ENCODE data around the gene OAT. TPM values are rescaled to one million over a fixed set of nuclear protein-coding genes. Genes with fewer than 3 reads are reported as not detected.

The OAT gene
- total RNA-seq, 1 experiment from 2014 or later = 99.4 TPM

DNA sequence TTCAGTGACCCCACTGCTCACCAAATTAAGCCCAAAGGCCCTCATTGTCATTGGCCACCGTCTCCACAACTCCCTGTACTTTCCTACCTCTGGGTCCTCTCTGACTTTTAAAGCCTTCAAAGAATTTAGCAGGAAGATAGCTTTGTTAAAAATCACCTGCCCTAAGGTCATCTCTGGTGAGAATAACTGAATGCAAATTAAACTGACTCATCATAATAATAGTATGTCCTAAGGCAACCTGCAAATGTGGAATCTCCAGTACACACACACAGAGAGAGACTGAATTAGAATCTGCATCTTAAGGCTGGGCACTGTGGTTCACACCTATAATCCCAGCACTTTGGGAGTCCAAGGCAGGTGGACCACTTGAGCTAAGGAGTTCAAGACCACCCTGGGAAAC is 24.1 kb downstream of the OAT start:
- Histone ChIP-seq H3K27me3 (no peaks in the 10 kb centered on the region), H3K36me3 (peaks cover 10% of the 10 kb centered on the region), H3K9me3 (replicated peaks) (no peaks in the 10 kb centered on the region), H3K27ac (no peak overlapping the region), H3K4me1 (no peaks in the 10 kb centered on the region), H3K4me3 (no peak overlapping the region)
- DNase-seq = no peak

DNA sequence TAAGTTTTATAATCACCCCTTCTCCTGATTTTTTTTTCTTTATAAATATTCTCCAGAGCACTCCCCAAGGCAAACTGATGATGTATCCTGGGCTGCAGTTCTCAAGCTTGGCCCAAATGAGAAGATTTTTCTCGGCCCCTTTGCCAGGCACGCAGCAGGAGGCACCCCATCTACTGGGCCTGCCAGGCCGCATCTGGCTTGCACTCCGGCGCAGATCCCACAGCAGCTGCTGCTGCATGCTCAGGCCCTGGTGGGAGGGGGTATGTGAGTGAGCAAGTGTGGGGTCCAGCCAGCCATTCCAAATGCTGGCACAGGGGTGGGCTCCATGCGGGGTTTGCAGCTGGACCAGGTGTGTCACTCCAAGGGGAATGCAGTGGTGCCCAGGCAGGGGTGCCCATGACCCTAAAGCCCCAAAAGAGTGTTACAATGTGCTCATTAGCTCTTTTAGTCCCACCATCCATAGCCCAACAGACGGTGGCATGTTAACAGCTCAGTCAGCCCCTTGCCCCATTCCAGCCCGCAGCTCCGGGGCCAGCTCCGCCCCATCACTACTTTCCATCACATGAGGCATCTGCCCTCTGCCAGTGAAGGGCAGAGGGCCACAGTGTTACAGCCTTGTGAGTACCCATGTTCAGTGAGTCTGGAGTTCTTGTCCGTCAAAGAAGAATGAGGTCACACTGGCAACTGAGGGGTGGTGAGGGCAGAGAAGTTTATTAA is 25.9 kb downstream of the OAT start:
- no peak for DNase-seq

DNA sequence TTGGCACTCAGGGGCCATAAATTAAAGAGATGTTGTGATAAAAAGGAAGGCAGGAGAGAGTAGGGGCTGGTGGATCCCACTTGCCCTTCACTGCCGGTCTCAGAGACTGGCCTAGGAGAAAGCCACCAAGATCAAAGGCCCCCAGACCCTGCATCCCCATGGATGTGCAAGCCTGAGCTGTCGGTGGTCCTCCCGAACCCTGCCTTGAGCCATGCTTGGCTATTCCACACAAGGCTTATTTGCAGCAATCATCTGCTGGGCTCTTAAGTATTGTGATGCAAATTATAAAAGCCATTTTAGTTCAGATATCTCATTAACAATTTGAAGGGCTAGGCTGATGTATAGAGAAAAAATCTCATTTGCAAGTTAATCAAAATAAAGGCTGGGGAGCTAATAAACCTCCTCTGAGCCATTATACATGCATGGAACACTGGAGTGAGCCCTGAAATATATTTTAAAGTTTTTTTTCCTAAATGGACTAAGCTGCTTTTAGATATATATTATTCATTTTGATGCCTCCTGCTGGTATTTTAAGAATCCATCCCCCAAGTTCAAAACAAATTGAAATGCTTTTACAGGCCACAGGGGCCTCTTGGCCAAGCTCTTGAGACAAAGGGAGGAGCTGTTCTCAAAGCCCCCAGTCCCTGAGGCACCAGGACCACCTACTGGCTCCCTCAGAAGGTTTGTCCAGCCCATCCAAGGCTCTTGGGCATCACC is 28.1 kb downstream of the OAT start:
- H3K9me3 ChIP-seq (replicated peaks) = no peaks in the 10 kb centered on the region
- no peak overlapping the region for H3K27ac ChIP-seq
- no peak for DNase-seq
- H3K4me1 ChIP-seq = no peaks in the 10 kb centered on the region; the same call in 1 of the 2 replicates
- no peaks in the 10 kb centered on the region for H3K36me3 ChIP-seq
- H3K4me3 ChIP-seq = no peak overlapping the region
- no peaks in the 10 kb centered on the region for H3K27me3 ChIP-seq

More for the DNA sequence above, 25.9 kb downstream of the OAT start:
- no peaks in the 10 kb centered on the region for H3K9me3 ChIP-seq (replicated peaks)
- H3K4me3 ChIP-seq = no peak overlapping the region
- no peaks in the 10 kb centered on the region; the same call in 1 of the 2 replicates for H3K4me1 ChIP-seq
- no peaks in the 10 kb centered on the region for H3K27me3 ChIP-seq
- H3K27ac ChIP-seq = no peak overlapping the region
- H3K36me3 ChIP-seq = peaks cover 10% of the 10 kb centered on the region

DNA sequence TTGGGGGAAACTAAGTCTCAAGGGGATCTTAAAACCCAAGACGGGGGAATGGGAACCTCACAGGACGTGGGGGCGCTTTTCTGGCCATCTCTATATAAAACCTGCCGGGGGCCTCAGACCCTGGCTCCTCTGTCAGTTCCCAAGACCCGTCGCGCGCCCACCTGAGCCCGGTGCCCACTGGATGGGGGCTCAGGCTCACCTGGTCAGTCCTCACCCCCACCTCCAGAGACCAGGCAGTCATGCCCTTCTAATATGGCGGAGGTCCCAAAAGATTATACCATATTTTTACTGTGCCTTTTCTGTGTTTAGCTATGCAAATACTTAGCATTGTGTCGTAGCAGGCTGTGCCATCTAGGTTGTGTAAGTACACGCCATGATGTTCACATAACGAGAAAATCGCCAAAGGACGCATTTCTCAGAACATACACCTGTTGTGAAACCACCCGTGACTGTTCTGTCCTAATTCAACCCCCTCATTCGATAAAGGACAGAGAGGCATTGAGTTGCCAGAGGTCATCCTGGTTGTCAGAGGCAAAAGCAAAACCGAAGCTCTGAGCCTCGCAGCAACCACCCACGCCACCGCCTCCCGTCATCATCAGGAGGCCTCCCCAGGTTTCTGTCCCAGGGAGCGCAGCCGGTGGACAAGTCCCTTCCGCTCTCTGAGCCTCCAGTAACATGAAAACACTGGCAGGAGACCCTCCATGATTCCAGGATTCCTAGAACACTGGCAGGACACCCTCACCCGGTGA is 28.9 kb downstream of the OAT start:
- DNase-seq = no peak
- Histone ChIP-seq H3K36me3 (no peaks in the 10 kb centered on the region), H3K4me1 (no peaks in the 10 kb centered on the region; the same call in 1 of the 2 replicates), H3K27ac (no peak overlapping the region), H3K27me3 (no peaks in the 10 kb centered on the region), H3K4me3 (no peak overlapping the region), H3K9me3 (replicated peaks) (no peaks in the 10 kb centered on the region)

DNA sequence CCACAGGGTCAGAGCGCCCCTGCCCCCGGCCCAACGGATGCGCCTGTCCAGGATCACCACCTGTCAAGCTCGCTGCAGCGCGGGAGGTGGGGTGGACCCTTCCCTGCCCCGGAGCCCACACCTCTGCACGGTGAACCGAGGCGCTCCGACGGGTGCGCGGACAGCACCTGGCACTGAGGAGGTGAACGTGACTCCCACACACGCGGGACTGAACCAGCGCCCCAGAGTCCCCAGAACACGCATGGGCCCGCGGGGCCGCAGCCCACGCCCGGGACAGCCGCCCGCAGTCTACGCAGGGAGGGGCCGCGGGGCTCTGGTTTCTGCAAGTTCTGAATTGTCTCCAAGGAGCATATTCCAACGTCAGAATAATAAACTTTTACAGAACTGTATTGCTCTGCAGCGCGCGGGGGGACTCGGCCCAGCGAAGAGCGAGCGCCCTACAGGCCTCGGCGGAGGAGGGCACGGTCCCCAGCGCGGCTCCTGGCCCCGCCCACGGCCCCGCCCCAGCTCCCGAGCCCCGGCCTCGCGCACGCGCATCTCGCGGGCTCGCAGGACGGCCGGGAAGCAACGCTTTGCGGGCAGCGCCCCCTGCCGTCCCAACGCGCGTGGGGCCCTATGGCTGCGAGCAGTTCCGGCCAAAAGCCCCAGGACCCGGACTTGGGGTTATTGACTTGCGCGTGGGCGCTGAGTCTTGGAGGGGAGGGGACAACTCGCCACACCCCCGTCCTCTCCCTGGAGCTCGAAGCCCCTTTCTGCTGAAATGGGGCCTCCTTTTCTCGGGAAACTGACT is 29.7 kb downstream of the OAT start:
- H3K27ac ChIP-seq = no peak overlapping the region
- no peaks in the 10 kb centered on the region for H3K9me3 ChIP-seq (replicated peaks)
- H3K36me3 ChIP-seq = no peaks in the 10 kb centered on the region
- H3K4me1 ChIP-seq = no peaks in the 10 kb centered on the region; the same call in 1 of the 2 replicates
- no peaks in the 10 kb centered on the region for H3K27me3 ChIP-seq
- peak overlapping the region; percentile 44 for H3K4me3 ChIP-seq
- DNase-seq = peak; percentile 74 to 88

DNA sequence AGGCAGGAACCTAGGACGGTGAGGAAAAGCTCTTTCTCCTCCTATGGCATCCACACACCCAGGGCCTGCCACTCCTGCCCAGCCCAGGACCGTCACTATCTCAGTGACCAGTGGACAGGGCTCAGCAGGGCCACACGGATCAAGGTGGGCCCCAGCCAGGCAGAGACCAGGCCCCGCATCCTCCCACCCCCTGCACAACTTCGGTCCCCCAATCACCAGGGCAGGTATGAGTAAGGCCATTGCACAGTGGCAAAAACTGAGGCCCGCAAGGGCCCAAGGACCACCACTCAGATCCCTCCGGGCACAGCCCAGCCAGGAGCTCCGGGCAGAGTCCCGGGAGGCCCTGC is 30.3 kb downstream of the OAT start:
- DNase-seq = no peak
- no peaks in the 10 kb centered on the region for H3K36me3 ChIP-seq
- no peaks in the 10 kb centered on the region for H3K9me3 ChIP-seq (replicated peaks)
- H3K4me1 ChIP-seq = no peaks in the 10 kb centered on the region; the same call in 1 of the 2 replicates
- no peak overlapping the region for H3K4me3 ChIP-seq
- H3K27ac ChIP-seq = no peak overlapping the region
- H3K27me3 ChIP-seq = no peaks in the 10 kb centered on the region

DNA sequence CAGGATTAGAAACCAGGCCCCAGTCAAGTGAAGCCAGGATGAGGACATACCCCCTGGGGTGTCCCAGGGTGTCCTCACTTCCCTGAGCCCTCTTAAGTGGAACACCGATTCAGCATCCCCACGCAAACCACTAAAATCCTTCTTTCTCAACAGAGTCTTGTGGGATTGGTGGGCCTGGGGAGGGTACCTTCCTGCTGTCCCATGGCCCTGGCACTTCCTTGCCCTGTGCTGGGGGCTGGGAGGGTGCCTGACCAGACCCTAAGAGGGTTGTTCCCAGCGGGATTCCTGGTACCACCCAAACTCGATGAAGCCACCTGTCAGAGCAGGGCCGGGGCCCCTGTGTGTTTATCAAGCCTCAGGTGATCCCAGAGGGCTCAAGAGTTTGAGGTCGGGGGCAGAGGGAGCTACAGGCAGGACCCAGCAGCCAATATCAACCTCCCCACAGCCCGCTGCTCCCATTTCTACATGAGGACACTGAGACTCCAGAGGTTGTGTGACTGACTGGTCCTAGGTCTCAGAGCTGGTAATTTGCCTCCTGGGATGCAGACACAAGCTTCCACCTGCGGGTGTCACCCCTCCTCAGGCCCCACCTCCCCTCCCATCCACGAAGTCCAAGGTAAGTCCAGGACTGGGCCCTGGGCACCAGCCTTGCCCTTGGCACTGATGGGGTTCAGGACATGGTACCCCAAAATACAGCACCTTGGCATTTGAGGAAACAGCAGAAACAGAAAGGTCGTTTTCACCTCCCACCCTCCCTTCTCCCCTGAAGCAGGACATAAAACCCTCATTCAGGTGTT is 31.4 kb downstream of the OAT start:
- H3K9me3 ChIP-seq (replicated peaks) = no peaks in the 10 kb centered on the region
- no peaks in the 10 kb centered on the region for H3K27me3 ChIP-seq
- no peak for DNase-seq
- no peak overlapping the region for H3K27ac ChIP-seq
- H3K36me3 ChIP-seq = no peaks in the 10 kb centered on the region
- H3K4me3 ChIP-seq = no peak overlapping the region
- H3K4me1 ChIP-seq = no peaks in the 10 kb centered on the region; the same call in 1 of the 2 replicates

DNA sequence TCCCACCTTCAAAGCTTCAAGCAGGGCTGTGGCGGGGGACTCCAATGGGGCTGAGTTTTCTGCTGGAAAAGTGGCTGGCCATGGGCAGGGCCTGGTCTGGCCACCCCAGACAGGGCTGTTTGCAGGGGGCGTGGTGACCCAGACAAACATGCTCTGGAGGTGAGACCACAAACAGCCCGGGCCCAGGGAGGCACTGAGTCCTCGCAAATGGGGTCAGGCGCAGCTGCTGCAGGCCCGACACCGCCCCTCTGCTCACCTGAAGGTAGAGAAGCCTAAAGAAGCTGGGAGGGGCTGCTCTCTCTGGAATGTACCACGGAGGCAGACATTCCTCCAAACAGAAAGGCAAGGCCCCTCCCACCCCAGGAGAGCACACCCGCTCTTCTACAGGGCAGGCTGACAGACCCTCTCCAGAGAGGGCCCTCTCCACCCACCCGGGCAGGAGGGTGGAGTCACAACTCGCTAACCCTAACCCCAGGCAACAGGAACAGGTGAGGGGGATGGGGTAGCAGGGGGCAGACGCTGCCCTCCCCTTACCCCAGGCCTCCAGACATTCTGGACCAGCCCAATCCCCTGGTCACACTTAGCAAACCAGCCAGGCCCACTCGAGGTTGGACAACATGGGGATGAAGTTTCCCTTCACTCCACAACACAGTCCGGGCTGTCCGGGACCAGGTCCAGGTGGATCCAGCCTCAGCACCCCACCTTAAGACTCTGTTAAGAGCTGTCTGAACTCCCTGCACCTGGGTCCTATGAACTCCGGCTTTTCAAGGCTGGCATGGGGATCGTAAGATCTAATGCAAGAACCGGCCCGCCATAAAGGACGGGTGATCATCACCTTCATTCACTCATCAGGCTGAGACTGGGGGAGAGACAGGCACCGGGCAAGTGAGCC is 32.3 kb downstream of the OAT start:
- Histone ChIP-seq H3K27me3 (no peaks in the 10 kb centered on the region), H3K4me1 (no peaks in the 10 kb centered on the region; the same call in 1 of the 2 replicates), H3K4me3 (no peak overlapping the region), H3K9me3 (replicated peaks) (no peaks in the 10 kb centered on the region), H3K27ac (no peak overlapping the region), H3K36me3 (no peaks in the 10 kb centered on the region)
- no peak for DNase-seq

DNA sequence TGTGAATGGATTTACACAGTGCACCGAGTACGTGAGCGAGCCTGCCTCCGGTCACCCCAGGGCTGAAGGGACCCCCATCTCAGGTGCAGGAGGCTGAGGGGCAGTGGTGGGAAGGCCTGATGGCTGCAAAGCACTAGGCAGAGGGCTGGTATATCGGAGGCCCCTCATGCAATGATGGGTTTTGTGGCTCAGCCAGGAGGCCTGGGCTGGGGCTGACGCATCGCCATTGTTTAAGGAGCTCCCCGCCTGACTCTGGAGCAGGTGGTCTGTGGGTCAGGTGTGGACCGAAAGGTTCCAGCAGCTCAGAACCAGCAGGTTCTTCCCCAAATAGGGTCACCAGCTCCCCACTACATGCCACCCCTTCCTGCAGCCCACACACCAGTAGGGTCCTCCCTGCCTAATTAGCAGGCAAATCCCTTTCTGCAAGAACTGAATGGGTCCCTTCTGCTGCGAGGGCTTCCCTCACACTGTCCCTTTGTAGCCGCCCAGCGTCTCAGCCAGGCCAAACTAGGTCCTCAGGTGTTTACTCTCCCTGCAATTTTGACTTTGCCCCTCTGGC is 33.0 kb downstream of the OAT start:
- H3K9me3 ChIP-seq (replicated peaks) = no peaks in the 10 kb centered on the region
- H3K4me3 ChIP-seq = no peak overlapping the region
- no peak for DNase-seq
- H3K36me3 ChIP-seq = no peaks in the 10 kb centered on the region
- H3K4me1 ChIP-seq = no peaks in the 10 kb centered on the region; the same call in 1 of the 2 replicates
- H3K27me3 ChIP-seq = no peaks in the 10 kb centered on the region; the same call in 1 of the 2 replicates
- no peak overlapping the region for H3K27ac ChIP-seq

DNA sequence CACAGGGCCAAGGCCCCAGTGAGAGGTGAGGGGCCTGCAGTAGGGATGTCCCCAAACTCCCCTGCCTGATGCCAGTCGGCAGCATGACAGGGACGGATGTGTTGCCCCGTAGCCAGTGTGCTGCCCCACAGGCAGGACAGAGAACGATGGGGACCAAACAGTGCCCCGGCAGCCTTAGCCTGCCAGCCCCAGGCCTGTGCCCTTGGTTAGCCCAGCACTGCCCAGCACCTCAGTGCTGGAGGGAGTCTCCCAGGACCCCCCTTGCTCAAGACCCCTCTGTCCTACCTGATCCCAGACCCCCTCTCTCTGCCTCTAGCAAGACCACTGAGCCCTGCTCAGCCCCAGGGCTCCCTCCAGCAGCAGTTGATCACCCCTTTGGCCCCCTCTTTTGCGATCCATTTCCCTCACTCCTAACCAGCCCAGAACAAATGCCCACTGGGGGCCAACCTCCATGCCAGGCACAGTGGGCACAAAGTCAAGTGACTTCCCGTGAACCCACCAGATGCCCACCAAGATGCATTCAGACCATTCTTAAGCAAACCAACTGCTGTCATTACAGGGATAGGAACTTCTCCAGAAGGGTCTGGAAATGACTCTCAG is 34.0 kb downstream of the OAT start:
- DNase-seq = no peak
- H3K27ac ChIP-seq = no peak overlapping the region
- no peak overlapping the region for H3K4me3 ChIP-seq
- no peaks in the 10 kb centered on the region; the same call in 1 of the 2 replicates for H3K4me1 ChIP-seq
- no peaks in the 10 kb centered on the region for H3K36me3 ChIP-seq
- H3K27me3 ChIP-seq = no peaks in the 10 kb centered on the region; the same call in 1 of the 2 replicates
- no peaks in the 10 kb centered on the region for H3K9me3 ChIP-seq (replicated peaks)

DNA sequence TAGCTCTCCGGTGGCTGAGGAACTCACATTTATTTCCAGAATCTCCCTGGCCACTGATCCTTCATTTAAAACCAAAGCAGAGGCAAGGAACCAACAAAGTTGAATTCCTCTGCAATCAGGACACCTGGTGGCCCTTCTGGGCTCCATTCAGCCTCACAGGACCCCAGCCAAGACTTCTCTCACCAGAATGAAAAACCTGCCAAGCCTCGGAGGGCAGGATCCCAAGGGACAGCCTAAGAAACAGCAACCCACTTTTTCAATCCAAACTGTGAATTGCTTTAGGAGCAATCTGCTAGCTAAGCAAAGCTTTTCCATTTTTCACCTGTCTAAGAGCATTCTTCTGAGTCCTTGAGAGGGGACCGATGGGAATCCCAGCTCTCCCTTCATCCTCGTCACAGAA is 34.6 kb downstream of the OAT start:
- Histone ChIP-seq H3K4me3 (no peak overlapping the region), H3K4me1 (no peaks in the 10 kb centered on the region; the same call in 1 of the 2 replicates), H3K27ac (no peak overlapping the region), H3K9me3 (replicated peaks) (no peaks in the 10 kb centered on the region), H3K27me3 (no peaks in the 10 kb centered on the region; the same call in 1 of the 2 replicates), H3K36me3 (no peaks in the 10 kb centered on the region)
- no peak for DNase-seq

DNA sequence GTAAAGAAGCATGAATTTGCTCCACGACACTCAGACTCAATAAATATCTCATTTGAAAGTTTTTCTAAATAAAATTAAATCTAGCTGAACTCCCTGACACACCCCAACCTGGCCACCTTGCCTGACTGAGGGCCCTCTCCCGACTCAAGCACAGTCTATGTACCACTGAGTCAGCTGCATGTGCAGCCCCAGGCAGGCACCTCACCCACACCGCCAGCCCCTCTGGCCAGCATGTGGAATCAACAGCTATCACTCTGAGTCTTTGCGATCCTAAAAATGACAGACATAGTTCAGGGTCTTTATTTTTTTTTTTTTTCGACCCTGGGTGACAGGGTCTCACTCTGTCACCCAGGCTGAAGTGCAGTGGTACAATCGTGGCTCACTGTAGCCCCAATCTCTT is 35.2 kb downstream of the OAT start:
- Histone ChIP-seq H3K27me3 (no peaks in the 10 kb centered on the region; the same call in 1 of the 2 replicates), H3K36me3 (no peaks in the 10 kb centered on the region), H3K9me3 (replicated peaks) (no peaks in the 10 kb centered on the region), H3K27ac (no peak overlapping the region), H3K4me3 (no peak overlapping the region), H3K4me1 (no peaks in the 10 kb centered on the region)
- no peak for DNase-seq
